SK-N-MC (cell line): Measurements from ENCODE around the gene KITLG.

Experiments
- EZH2 ChIP-seq: fragments of 200-600 bp; sonication (generic); IDR thresholded peaks from one replicate; pipeline ENCODE4 v1.6.1; 2017; ENCODE audit warnings: antibody characterized with exemption
- FOXP2 ChIP-seq: optimal IDR thresholded peaks from 2 replicates; pipeline ENCODE3; 2011; ENCODE audit warnings: mild to moderate bottlenecking, moderate library complexity; ENCODE audit not compliant: insufficient read depth; ENCODE audit errors: extremely low read length, control extremely low read depth
- POLR2AphosphoS5 ChIP-seq: IDR thresholded peaks from 2 replicates; pipeline ENCODE4 v1.6.1; 2012; ENCODE audit warnings: mild to moderate bottlenecking, low read depth, low read length, borderline replicate concordance

- TF ChIP-seq POLR2AphosphoS5 = no peak
- no peak for TF ChIP-seq EZH2
- no peak for TF ChIP-seq FOXP2
These were observed 129.1 kb downstream of the KITLG start for GRCh38 chr12:88451205-88451604.
